Measurements from ENCODE around the gene HSDL1. TPM values are rescaled to one million over a fixed set of nuclear protein-coding genes. Genes with fewer than 3 reads are reported as not detected.

HSDL1 gene
- total RNA-seq, 1 donor from 2014 or later: 31.0 TPM

DNA sequence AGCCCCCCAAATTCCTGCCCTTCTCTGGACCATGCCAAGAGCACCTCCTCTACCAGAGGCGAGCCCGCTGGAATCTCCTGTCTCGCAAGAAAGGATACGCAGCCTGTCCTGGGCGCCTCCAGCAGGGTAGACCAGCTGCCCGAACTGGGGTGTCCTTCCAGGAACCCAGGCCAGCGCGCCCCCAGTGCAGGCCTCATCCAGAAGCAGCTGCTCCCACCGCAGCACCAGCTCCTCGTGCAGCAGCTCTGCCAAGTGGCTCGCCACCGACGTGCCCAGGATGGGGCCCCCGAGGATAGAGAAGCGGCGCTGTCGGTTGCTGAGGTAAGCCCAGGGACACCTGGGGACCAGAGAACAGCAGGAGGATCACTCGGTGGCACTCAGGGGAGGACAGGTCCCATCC lies 37.1 kb upstream of the HSDL1 start:
- no peak overlapping the region for H3K27ac ChIP-seq
- DNase-seq (no peak), ATAC-seq (no peak)
- TF ChIP-seq, protein P1, sequence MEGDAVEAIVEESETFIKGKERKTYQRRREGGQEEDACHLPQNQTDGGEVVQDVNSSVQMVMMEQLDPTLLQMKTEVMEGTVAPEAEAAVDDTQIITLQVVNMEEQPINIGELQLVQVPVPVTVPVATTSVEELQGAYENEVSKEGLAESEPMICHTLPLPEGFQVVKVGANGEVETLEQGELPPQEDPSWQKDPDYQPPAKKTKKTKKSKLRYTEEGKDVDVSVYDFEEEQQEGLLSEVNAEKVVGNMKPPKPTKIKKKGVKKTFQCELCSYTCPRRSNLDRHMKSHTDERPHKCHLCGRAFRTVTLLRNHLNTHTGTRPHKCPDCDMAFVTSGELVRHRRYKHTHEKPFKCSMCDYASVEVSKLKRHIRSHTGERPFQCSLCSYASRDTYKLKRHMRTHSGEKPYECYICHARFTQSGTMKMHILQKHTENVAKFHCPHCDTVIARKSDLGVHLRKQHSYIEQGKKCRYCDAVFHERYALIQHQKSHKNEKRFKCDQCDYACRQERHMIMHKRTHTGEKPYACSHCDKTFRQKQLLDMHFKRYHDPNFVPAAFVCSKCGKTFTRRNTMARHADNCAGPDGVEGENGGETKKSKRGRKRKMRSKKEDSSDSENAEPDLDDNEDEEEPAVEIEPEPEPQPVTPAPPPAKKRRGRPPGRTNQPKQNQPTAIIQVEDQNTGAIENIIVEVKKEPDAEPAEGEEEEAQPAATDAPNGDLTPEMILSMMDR (IDR thresholded peaks at IDR 0.05): no peak
- no peak overlapping the region for H3K4me3 ChIP-seq
- H3K4me1 ChIP-seq: peaks cover 35% of the 10 kb centered on the region
- intact Hi-C loops (cut with DNase I): loop anchor here (10.0 kb wide), 1 partner anchor 97 kb away; no protein-coding TSS in a partner anchor
- H3K36me3 ChIP-seq: peaks cover 61% of the 10 kb centered on the region
- no peaks in the 10 kb centered on the region for H3K9me3 ChIP-seq
- H3K27me3 ChIP-seq: no peaks in the 10 kb centered on the region

DNA sequence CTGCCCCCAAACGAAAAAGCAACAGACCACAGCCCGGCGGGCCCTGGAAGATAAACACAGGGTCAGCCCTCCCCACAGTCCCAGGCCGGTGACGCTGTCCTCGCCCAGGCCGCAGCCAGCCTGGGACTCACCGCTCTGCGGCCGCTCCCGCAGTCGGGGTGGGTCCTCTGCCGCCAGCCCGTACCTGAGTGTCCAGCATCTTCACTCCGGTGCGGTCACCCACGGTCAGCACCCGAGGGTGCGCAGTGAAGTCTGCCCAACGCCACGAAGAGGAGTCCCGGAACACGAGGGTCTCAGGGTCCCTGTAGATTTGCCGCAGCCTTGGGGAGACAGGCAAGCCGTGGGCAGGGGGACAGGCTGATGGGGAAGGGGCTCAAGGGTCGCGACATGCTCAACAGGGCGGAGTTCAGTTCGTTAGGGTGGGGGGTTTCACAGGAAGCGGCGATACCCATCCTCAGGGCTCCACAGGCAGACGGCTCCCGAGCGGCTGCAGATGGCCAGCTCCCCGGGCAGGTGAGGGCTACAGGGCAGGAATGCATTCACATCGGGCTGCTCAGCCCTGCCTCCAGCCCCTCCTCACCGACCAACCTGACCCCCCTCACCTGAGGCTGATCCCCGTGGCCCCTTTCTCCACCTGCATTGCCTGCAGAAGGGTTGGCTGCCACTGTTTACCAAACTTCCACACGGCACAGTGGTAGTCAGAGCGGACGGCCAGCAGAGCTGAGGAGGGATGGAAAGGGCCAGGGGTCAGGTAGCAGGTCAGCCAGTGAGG lies 36.4 kb upstream of the HSDL1 start:
- Histone ChIP-seq H3K4me3 (no peak overlapping the region), H3K27me3 (no peaks in the 10 kb centered on the region), H3K4me1 (peaks cover 41% of the 10 kb centered on the region), H3K9me3 (no peaks in the 10 kb centered on the region), H3K27ac (no peak overlapping the region), H3K36me3 (peaks cover 61% of the 10 kb centered on the region)
- DNase-seq: no peak
- TF ChIP-seq, protein P1 (IDR thresholded peaks at IDR 0.05): no peak
- intact Hi-C loops (cut with DNase I): loop anchor here (10.0 kb wide), 1 partner anchor 97 kb away; no protein-coding TSS in a partner anchor
- no peak for ATAC-seq

DNA sequence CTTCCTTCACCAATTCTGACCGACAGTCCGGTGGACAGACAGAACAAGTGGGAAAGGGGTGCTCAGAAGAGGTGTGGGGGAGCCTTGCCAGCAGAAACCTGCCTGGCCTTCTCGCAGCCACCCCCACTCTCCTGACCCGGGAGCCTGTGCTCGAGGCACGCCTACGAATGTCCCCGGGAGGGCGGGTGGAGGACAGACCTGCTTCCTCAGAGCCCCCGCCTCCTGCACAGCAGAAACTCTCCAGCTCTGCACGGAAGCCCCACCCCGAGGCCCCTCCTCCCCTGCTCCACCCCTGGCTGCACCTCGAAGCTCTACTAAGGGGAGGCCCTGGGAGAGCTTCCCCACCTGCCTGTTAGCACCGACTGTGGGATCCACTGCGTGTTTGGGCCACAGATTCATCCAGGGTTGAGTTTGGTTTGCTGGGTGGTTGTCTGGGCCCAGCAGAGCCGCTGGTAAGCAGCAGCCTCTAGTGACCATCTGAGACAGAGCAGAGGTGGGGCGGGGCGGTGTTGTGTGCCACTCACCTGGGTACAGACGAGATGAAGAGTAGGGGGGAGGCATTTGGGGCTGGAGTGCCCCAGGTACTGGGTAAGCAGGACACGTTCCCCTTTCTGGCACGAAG lies 35.7 kb upstream of the HSDL1 start:
- no peak overlapping the region for H3K4me3 ChIP-seq
- H3K36me3 ChIP-seq: peaks cover 61% of the 10 kb centered on the region
- no peaks in the 10 kb centered on the region for H3K27me3 ChIP-seq
- intact Hi-C loops (cut with DNase I): loop anchor here (10.0 kb wide), 1 partner anchor 96 kb away; no protein-coding TSS in a partner anchor
- H3K27ac ChIP-seq: no peak overlapping the region
- H3K9me3 ChIP-seq: no peaks in the 10 kb centered on the region
- peak; percentile 66 for DNase-seq
- H3K4me1 ChIP-seq: peaks cover 48% of the 10 kb centered on the region
- TF ChIP-seq, protein P1 (IDR thresholded peaks at IDR 0.05): no peak
- ATAC-seq: no peak

DNA sequence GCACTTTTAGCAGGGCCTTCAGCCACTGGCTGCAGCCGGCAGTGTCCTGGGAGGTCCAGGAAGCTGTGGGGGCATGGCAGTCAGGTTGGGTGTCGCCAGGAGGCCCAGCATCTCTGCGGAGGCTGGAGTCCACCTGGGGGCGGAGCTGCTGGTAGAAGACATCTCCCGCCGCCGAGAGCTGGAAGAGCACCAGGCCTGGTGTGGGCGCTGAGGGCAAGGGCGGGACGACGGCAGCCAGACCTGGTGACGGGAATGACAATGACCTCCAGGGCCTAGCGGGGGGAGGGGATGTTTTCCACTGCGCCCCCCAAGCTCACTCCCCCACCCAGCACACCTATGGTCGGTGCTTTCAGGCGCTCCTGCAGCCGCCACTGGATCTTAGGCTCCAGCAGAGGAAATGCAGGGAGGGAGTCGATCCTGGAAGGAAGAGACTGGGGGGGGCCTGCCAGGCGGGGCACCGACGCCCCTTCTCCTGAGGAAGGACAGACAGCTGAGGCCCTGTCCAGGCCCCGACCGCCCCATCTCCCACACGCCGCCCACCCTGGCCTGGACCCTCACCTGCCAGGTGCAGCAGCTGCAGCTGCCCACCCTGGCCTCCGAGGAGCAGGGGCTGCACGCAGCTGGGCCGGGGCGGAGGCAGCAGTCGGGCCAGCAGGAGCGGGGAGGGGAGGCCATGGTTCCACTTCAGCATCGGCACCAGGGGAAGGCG lies 34.8 kb upstream of the HSDL1 start:
- Histone ChIP-seq H3K4me1 (peaks cover 46% of the 10 kb centered on the region), H3K4me3 (no peak overlapping the region), H3K36me3 (peaks cover 61% of the 10 kb centered on the region), H3K27ac (no peak overlapping the region), H3K9me3 (no peaks in the 10 kb centered on the region), H3K27me3 (no peaks in the 10 kb centered on the region)
- no peak for DNase-seq
- TF ChIP-seq, protein P1 (IDR thresholded peaks at IDR 0.05): no peak
- ATAC-seq: no peak
- intact Hi-C loops (cut with DNase I): loop anchor here (10.0 kb wide), 1 partner anchor 95 kb away; no protein-coding TSS in a partner anchor

DNA sequence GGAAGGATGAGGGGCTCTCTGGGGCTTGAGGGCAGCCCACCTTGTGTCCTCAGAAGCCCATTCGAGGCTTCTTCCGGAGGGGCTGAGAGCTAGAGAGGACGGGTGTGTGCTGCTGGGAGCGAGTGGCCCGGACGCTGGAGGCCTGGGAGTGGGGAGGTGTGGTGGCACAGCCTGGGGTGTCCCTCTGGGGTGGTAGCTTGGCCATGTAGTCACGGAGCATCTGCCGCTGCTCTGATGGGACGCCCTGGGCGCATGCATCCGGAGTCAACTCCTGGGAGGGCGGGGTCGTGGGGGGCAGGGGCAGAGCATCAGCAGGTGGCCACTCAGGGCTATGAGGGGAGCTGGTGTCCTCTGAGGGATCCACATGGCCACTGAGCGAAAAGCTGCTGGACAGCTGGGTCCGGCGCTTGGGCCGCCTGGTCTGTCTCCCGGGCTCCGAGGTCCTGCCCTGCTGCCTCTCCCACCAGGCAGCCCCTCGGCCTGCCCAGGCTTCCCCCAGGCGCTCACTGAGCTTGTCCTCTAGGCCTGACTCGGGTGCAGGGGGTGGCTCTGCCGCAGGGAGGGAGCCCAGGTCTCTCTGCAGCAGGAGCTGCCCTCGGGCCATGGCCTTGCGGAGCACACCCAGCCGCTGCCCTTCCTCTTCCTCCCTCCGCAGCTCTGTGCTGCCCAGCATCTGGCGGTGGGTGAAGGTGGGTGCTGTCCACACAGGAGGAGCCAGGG lies 34.1 kb upstream of the HSDL1 start:
- Histone ChIP-seq H3K4me1 (peaks cover 39% of the 10 kb centered on the region), H3K27me3 (no peaks in the 10 kb centered on the region), H3K9me3 (no peaks in the 10 kb centered on the region), H3K27ac (no peak overlapping the region), H3K4me3 (no peak overlapping the region), H3K36me3 (peaks cover 61% of the 10 kb centered on the region)
- intact Hi-C loops (cut with DNase I): no loop called here
- TF ChIP-seq, protein P1 (IDR thresholded peaks at IDR 0.05): no peak
- no peak for DNase-seq
- ATAC-seq: no peak

All from upper lobe of right lung (tissue), 1 donor.